ENCODE results near the gene GPC2.

- TF ChIP-seq CTCF (optimal IDR thresholded peaks at IDR 0.05 in 1 of 3, IDR thresholded peaks at IDR 0.05 in 1 of 3, conservative IDR thresholded peaks at IDR 0.05 in 1 of 3; ENCODE audit: extremely low read depth in 1 of 3, insufficient read depth in 2 of 3, low read length in 3 of 3) (no peak), EZH2 (IDR thresholded peaks at IDR 0.05; ENCODE audit: low read length) (no peak)
Measured at GRCh38 chr7:100222445-100223132, 45.4 kb upstream of the GPC2 start.
